ENCODE data around the gene PRKCD.

Gene PRKCD

DNA sequence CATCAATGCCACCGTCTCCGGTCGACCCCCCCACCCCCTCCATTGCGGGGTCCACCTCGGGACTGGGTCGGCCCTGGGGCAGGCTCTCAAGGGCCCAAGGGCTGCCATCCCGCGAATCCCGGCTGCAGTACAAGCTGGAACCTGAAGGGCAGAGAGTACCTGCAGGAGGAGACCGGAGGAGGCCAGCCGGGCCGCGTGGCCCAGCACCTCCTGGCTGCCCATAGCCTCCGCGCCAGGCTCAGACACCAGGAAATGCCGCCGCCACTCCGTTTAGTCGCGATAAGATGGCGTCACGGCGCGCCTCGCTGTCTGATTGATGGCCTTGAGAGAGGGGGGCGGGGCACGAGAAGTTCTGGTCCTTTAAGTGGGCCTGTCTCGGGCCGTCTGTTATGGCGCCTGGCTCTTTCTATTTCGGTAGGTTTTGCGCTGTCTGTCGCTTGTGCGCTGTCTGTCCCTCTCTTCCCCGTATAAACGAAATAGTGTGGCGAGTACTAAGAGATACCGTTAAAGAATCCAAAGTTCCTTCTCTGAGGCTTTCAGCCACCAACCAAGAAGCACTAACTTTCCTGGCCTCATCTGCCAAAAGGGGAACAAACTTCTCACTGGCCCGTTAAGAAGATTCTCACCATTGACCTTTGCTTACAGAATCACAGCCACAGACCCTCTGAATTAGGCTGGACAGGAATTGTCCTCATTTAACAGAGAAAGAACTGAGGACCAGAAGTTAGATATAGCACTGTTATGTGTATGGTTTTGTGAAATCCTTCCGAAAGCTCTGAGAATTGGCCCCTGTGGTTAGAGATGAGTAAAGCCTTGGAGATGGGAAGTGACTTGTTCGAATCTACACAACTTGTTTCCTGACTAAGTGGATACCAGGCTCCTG lies 30.6 kb upstream of the PRKCD start, which contains the start of gene RFT1:
Gene RFT1, minus strand, starts transcription at position 257 of the 883 bp plus-strand sequence. Its CDS starts 35 bp downstream, at position 222.
- TF ChIP-seq, protein P1, sequence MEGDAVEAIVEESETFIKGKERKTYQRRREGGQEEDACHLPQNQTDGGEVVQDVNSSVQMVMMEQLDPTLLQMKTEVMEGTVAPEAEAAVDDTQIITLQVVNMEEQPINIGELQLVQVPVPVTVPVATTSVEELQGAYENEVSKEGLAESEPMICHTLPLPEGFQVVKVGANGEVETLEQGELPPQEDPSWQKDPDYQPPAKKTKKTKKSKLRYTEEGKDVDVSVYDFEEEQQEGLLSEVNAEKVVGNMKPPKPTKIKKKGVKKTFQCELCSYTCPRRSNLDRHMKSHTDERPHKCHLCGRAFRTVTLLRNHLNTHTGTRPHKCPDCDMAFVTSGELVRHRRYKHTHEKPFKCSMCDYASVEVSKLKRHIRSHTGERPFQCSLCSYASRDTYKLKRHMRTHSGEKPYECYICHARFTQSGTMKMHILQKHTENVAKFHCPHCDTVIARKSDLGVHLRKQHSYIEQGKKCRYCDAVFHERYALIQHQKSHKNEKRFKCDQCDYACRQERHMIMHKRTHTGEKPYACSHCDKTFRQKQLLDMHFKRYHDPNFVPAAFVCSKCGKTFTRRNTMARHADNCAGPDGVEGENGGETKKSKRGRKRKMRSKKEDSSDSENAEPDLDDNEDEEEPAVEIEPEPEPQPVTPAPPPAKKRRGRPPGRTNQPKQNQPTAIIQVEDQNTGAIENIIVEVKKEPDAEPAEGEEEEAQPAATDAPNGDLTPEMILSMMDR (conservative IDR thresholded peaks at IDR 0.05; ENCODE audit: control insufficient read depth, insufficient read depth, low read depth, low read length) = no peak
- peak within 1 kb of the TSS; percentile 95 for H3K4me3 ChIP-seq (ENCODE audit: control insufficient read depth, low read depth, low read length)
- DNase-seq (ENCODE audit: low read depth) = peak; percentile 93

- peak overlapping the region; percentile 95 for H3K4me3 ChIP-seq (ENCODE audit: control insufficient read depth, low read depth, low read length)
- no peak for DNase-seq (ENCODE audit: low read depth)
- TF ChIP-seq, protein P1 (conservative IDR thresholded peaks at IDR 0.05; ENCODE audit: control insufficient read depth, insufficient read depth, low read depth, low read length) = no peak
These were observed 29.9 kb upstream of the PRKCD start for GRCh38 chr3:53131096-53131495.

DNA sequence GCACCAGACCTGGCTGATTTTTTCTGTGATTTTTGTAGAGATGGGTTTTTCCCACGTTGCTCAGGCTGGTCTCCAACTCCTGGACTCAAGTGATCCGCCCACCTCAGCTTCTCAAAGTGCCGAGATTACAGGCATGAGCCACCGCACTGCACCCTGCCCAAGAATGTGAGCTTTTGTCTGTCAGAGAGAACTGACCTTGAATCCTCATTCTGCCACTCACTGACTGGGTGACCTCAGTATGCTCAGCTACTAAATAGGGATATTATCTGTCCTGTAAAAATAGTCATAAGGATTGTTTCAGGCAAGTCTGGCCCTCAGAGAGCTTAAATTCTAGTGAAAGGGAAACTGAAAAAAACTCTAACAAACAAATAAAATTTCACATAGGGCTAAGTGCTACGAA lies 28.7 kb upstream of the PRKCD start:
- H3K4me3 ChIP-seq (ENCODE audit: control insufficient read depth, low read depth, low read length) = no peak overlapping the region
- TF ChIP-seq, protein P1 (conservative IDR thresholded peaks at IDR 0.05; ENCODE audit: control insufficient read depth, insufficient read depth, low read depth, low read length) = no peak
- DNase-seq (ENCODE audit: low read depth) = no peak

DNA sequence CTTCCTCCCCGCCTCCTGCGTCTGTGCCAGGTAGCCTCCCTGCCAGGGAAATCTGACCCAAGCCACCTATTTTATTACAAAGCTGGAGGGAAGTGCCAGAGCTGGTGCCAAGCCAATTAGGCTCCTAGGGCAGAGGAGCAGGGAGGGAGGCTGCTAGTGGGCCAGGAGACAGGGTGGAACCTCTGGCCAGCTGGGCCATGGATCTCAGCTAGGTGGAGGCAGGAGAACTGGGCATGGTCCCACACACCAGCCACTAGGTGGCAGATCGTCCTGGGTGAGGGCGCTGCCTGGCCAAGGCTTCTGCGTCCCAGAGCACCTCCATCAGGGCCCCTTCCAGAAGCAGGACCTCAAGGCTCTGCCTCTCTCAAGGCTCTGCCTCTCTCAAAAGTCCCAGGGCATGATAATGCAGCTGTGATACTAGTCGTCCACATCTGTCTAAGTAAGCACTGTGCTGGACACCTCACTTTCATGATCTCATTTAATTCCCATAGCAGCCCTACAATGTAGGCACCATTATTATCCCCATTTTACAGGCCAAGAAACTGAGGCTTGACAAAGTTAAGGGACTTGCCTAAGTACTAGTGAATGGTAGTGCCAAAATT lies 26.3 kb upstream of the PRKCD start:
- no peak overlapping the region for H3K4me3 ChIP-seq (ENCODE audit: control insufficient read depth, low read depth, low read length)
- TF ChIP-seq, protein P1 (conservative IDR thresholded peaks at IDR 0.05; ENCODE audit: control insufficient read depth, insufficient read depth, low read depth, low read length) = peak; percentile 84
- peak; percentile 65 for DNase-seq (ENCODE audit: low read depth)

DNA sequence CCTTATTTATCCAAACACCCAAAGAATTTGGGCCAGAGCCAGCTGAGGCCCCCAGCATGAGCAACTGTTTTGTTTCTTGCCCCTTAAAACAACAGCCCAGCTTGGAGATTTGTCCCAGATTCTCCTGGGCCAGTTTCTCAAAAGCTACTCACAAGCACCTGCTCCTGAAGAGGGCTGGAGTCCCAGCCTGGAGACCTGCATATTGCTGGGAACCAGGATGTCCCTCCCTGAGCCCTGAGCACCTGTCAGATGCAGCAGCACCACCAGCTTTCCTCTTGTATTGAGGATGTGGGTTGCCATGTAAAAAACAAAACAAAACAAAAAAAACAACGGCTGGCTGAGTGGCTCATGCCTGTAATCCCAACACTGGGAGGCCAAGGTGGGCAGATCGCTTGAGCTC lies 23.8 kb upstream of the PRKCD start:
- DNase-seq (ENCODE audit: low read depth) = no peak
- H3K4me3 ChIP-seq (ENCODE audit: control insufficient read depth, low read depth, low read length) = no peak overlapping the region
- TF ChIP-seq, protein P1 (conservative IDR thresholded peaks at IDR 0.05; ENCODE audit: control insufficient read depth, insufficient read depth, low read depth, low read length) = no peak

DNA sequence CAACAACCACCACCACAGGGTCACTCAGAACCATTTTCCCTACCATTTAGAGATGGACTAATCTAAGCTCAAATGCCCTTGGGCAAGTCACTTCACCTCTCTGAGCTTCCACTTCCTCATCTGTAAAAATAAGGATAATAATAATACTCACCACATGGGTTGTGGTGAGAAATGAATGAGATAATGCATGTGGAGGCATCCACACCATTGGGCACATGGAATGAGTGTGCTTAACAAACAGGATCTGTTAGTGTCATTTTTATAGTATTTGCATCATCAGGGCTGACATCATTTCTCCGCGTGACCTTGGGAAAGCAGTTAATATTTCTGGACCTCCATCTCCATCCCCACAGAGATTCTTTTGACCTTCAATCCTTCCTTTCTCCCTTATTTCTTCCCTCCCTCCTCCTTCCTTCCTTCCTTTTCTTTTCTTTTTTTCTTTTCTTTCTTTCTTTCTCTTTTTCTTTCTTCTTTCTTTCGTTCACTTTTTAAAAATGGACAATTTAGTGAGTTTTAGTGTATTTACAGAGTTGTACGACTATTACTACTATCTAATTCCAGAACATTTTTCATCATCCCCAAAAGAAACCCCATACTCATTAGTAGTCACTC lies 23.1 kb upstream of the PRKCD start:
- TF ChIP-seq, protein P1 (conservative IDR thresholded peaks at IDR 0.05; ENCODE audit: control insufficient read depth, insufficient read depth, low read depth, low read length) = no peak
- H3K4me3 ChIP-seq (ENCODE audit: control insufficient read depth, low read depth, low read length) = no peak overlapping the region
- DNase-seq (ENCODE audit: low read depth) = peak; percentile 64

All from fibroblast of mammary gland (primary cell).